ENCODE measurements around the gene AP1M1. TPM values are rescaled to one million over a fixed set of nuclear protein-coding genes. Genes with fewer than 3 reads are reported as not detected.

Gene AP1M1
- total and polyA plus RNA-seq, 2 of the 4 experiments (the other 2 are of a cell fraction) = 85.1 to 99.1 TPM

DNA sequence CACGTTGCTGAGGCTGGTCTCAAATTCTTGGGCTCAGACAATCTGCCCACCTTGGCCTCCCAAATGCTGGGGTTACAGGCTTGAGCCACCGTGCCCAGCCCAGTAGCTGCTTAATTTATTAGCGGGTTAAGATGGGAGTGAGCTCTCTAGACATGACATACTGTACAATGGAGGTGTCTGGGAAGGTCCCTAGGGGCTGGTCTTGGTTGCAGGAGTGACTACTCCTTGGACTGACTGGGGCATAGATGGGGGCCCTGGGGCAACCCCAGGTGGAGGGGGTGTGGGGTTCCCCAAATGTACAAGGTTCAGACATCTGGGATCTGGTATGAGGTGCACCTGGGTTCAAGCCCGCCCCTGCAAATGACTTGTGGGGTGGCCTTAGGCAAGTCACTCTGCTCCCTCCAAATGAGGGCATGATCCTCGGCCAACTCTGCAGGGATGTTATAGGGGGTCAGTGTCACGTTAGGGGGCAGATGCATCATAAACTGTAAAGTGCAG is 37.2 kb upstream of the AP1M1 start:
- Histone ChIP-seq H2BK5ac (ENCODE audit: low read depth, low read length, poor library complexity, severe bottlenecking) (no peak overlapping the region), H3K23ac (ENCODE audit: low read depth, low read length) (no peak overlapping the region), H2AK5ac (ENCODE audit: low read depth, low read length) (no peak overlapping the region), H3K4me1 (ENCODE audit: control insufficient read depth, insufficient read depth, low read length) (peaks cover 8% of the 10 kb centered on the region), H3K4me3 (ENCODE audit: insufficient read depth, low read depth, low read length) (no peak overlapping the region), H3K18ac (ENCODE audit: low read depth, low read length) (no peak overlapping the region), H3K27ac (ENCODE audit: insufficient read depth, low read length) (no peak overlapping the region), H3K4me2 (ENCODE audit: low read depth, low read length) (no peak overlapping the region), H4K5ac (ENCODE audit: low read depth, low read length) (no peak overlapping the region), H3K56ac (ENCODE audit: extremely low read depth, insufficient read depth, low read length) (no peak overlapping the region), H2AK9ac (replicated peaks; ENCODE audit: low read depth, low read length, poor library complexity) (peak overlapping the region; percentile 94), H3K4ac (ENCODE audit: low read depth, low read length) (no peak overlapping the region), H2BK15ac (ENCODE audit: low read depth, low read length) (no peak overlapping the region), H2BK20ac (ENCODE audit: low read depth, low read length) (no peak overlapping the region; the same call in 1 of the 2 replicates), H2AFZ (replicated peaks; ENCODE audit: low read length, poor library complexity) (peak overlapping the region; percentile 73), H3K27me3 (ENCODE audit: control insufficient read depth, insufficient read depth, low read length) (no peaks in the 10 kb centered on the region), H3K14ac (replicated peaks; ENCODE audit: low read depth, low read length) (no peak overlapping the region), H3K9me1 (ENCODE audit: insufficient read depth, low read length) (peaks cover 8% of the 10 kb centered on the region), H3K36me3 (ENCODE audit: control insufficient read depth, insufficient read depth, low read length) (no peaks in the 10 kb centered on the region), H3K79me1 (ENCODE audit: low read depth in 1 of 2, low read length in 2 of 2) (no peaks in the 10 kb centered on the region), H4K8ac (ENCODE audit: low read depth in 2 of 2, low read length in 2 of 2) (no peak overlapping the region), H4K91ac (ENCODE audit: insufficient read depth, low read depth, low read length) (no peak overlapping the region), H3K9me3 (ENCODE audit: control insufficient read depth, insufficient read depth, low read length) (no peaks in the 10 kb centered on the region), H4K20me1 (ENCODE audit: insufficient read depth, low read length) (no peaks in the 10 kb centered on the region), H2BK120ac (ENCODE audit: low read depth, low read length) (0 out of 2 replicates have a peak overlapping the region, but pooled peaks have one; percentile 1), H3K9ac (ENCODE audit: low read depth, low read length) (no peak overlapping the region)
- 100% methylated on average over 1 of the region's 6 CpGs; no CpG with 5 or more reads in 1 of the 2 experiments for WGBS, 2 experiments (ENCODE audit: extremely low coverage in 2 of 2, insufficient read length in 1 of 2)
- POLR2A ChIA-PET (ENCODE audit: unreplicated experiment) = no interaction called here
- dilution Hi-C loops (cut with HindIII; ENCODE audit: low sequenced_read_pairs, unreplicated experiment) = no loop called here
- CTCF ChIA-PET = no interaction called here
- in situ Hi-C loops (cut with MboI; ENCODE audit: low sequenced_read_pairs) = no loop called here
- TF ChIP-seq MXI1 (IDR thresholded peaks at IDR 0.05; ENCODE audit: borderline replicate concordance, low read depth, low read length) (no peak), MAFK (IDR thresholded peaks at IDR 0.05; ENCODE audit: low read depth, low read length) (no peak), RFX5 (IDR thresholded peaks at IDR 0.05; ENCODE audit: low read depth, low read length) (no peak), CHD1 (IDR thresholded peaks at IDR 0.05; ENCODE audit: low read depth, low read length) (no peak)
- DNase-seq (no peak), ATAC-seq (ENCODE audit: low read depth) (peak; percentile 10; the same call in 1 of the 2 replicates)
- BruUV-seq (replicated peaks) = no TSS peak
- intact Hi-C loops (cut with micrococcal nuclease) = no loop called here

Measured in IMR-90 (cell line).